Liver (tissue), 9 donors: ENCODE measurements around the gene TIMP3. TPM values are rescaled to one million over a fixed set of nuclear protein-coding genes. Genes with fewer than 3 reads are reported as not detected.

Experiments used
- DNase-seq: peaks from one replicate; pipeline ENCODE4 v3.0.0-alpha.2; 2017; ENCODE audit warnings: low spot score
- H3K27ac ChIP-seq, 2 donors: one replicate each; pipeline ENCODE4 v1.7.0; 2013; ENCODE audit warnings: inconsistent platforms in 2 of 2, low read length in 2 of 2, control low read depth in 1 of 2, low read depth in 1 of 2, mild to moderate bottlenecking in 1 of 2
- H3K27me3 ChIP-seq, 4 donors: one replicate each; pipeline versions ENCODE4 v1.6.1 to v1.7.0; 2013; ENCODE audit warnings: low read length in 3 of 4, inconsistent platforms in 1 of 4, mild to moderate bottlenecking in 1 of 4, moderate library complexity in 1 of 4; ENCODE audit not compliant: control insufficient read depth in 4 of 4, insufficient read depth in 4 of 4
- H3K36me3 ChIP-seq, 4 donors: one replicate each; pipeline versions ENCODE4 v1.6.1 to v1.7.0; 2013; ENCODE audit warnings: low read length in 3 of 4, mild to moderate bottlenecking in 3 of 4, low read depth in 1 of 4, moderate library complexity in 1 of 4; ENCODE audit not compliant: control insufficient read depth in 4 of 4, insufficient read depth in 3 of 4
- H3K4me1 ChIP-seq, 4 donors: one replicate each; pipeline versions ENCODE4 v1.6.1 to v1.7.0; 2013; ENCODE audit warnings: low read length in 3 of 4, mild to moderate bottlenecking in 3 of 4, moderate library complexity in 1 of 4; ENCODE audit not compliant: control insufficient read depth in 4 of 4, insufficient read depth in 4 of 4
- H3K4me3 ChIP-seq, 3 donors: one replicate each; pipeline versions ENCODE4 v1.6.1 to v1.7.0; 2013; ENCODE audit warnings: low read length in 3 of 3, control low read depth in 1 of 3, low read depth in 1 of 3, mild to moderate bottlenecking in 1 of 3
- H3K9ac ChIP-seq, 2 donors: one replicate each; pipeline ENCODE4 v1.7.0; 2013; ENCODE audit warnings: low read length in 2 of 2, mild to moderate bottlenecking in 2 of 2, moderate library complexity in 2 of 2, control low read depth in 1 of 2, low read depth in 1 of 2
- H3K9me3 ChIP-seq, 4 donors: one replicate each; pipeline versions ENCODE4 v1.6.1 to v1.7.0; 2013; ENCODE audit warnings: low read length in 3 of 4; ENCODE audit not compliant: control insufficient read depth in 4 of 4
- ATF3 ChIP-seq: IDR thresholded peaks from 2 replicates; pipeline ENCODE4 v1.6.1; 2016; ENCODE audit warnings: antibody characterized with exemption
- CTCF ChIP-seq: fragments of 150-350 bp; IDR thresholded peaks from 2 replicates; pipeline ENCODE4 v1.5.1; 2017; ENCODE audit warnings: improper control_type of control experiment, low read depth, low read length; ENCODE audit not compliant: missing input control
- EGR1 ChIP-seq, 2 donors: IDR thresholded peaks; 2 replicates each; pipeline ENCODE4 v1.6.1; 2016 to 2018; ENCODE audit warnings: antibody characterized with exemption in 2 of 2, low read depth in 2 of 2
- FOXA1 ChIP-seq: IDR thresholded peaks from 2 replicates; pipeline ENCODE4 v1.6.1; 2016; ENCODE audit warnings: antibody characterized with exemption
- FOXA2 ChIP-seq: IDR thresholded peaks from 2 replicates; pipeline ENCODE4 v1.6.1; 2016; ENCODE audit warnings: antibody characterized with exemption
- GABPA ChIP-seq, 2 donors: IDR thresholded peaks in 1 of 2; conservative IDR thresholded peaks in 1 of 2; 2 replicates each; pipeline ENCODE4 v1.6.1; 2016; ENCODE audit warnings: antibody characterized with exemption in 2 of 2, mild to moderate bottlenecking in 1 of 2, moderate library complexity in 1 of 2
- HNF4A ChIP-seq, 2 donors: conservative IDR thresholded peaks; 2 replicates each; pipeline ENCODE4 v1.6.1; 2016; ENCODE audit warnings: antibody characterized with exemption in 2 of 2, mild to moderate bottlenecking in 2 of 2
- HNF4G ChIP-seq: IDR thresholded peaks from 2 replicates; pipeline ENCODE4 v1.6.1; 2016; ENCODE audit warnings: antibody characterized with exemption
- JUND ChIP-seq, 2 donors: IDR thresholded peaks; 2 replicates each; pipeline ENCODE4 v1.6.1; 2016; ENCODE audit warnings: antibody characterized with exemption in 2 of 2
- MAX ChIP-seq: IDR thresholded peaks from 2 replicates; pipeline ENCODE4 v1.6.1; 2016; ENCODE audit warnings: antibody characterized with exemption
- NR2F2 ChIP-seq: IDR thresholded peaks from 2 replicates; pipeline ENCODE4 v1.6.1; 2016; ENCODE audit warnings: antibody characterized with exemption
- RAD21 ChIP-seq, 2 donors: IDR thresholded peaks; 2 replicates each; pipeline ENCODE4 v1.6.1; 2016; ENCODE audit warnings: antibody characterized with exemption in 2 of 2, mild to moderate bottlenecking in 2 of 2
- REST ChIP-seq: IDR thresholded peaks from 2 replicates; pipeline ENCODE4 v1.6.1; 2016; ENCODE audit warnings: antibody characterized with exemption, mild to moderate bottlenecking
- RXRA ChIP-seq, 2 donors: IDR thresholded peaks; 2 replicates each; pipeline ENCODE4 v1.6.1; 2017 to 2018; ENCODE audit warnings: antibody characterized with exemption in 2 of 2, mild to moderate bottlenecking in 1 of 2
- SP1 ChIP-seq: IDR thresholded peaks from 2 replicates; pipeline ENCODE4 v1.6.1; 2018; ENCODE audit warnings: antibody characterized with exemption, mild to moderate bottlenecking
- TAF1 ChIP-seq: conservative IDR thresholded peaks from 2 replicates; pipeline ENCODE4 v1.6.1; 2016; ENCODE audit warnings: antibody characterized with exemption, mild to moderate bottlenecking
- YY1 ChIP-seq: IDR thresholded peaks from 2 replicates; pipeline ENCODE4 v1.6.1; 2016; ENCODE audit warnings: antibody characterized with exemption, mild to moderate bottlenecking
- ZBTB33 ChIP-seq: IDR thresholded peaks from 2 replicates; pipeline ENCODE4 v1.6.1; 2016; ENCODE audit warnings: antibody characterized with exemption
- WGBS: extraction: QIAGEN DNeasy Blood & Tissue Kit; methylation state at CpG from one replicate; pipeline ENCODE4 v1.1.7; 2013; 5-methylcytosine and 5-hydroxymethylcytosine counted together
- polyA plus RNA-seq, 2 donors: library from polyadenylated mRNA; stranded (reverse) in 1 of 2; unstranded in 1 of 2; fragments of 200-250 nt in 1 of 2; fragments of >200 nt in 1 of 2; fragmentation: Nextera tagmentation in 1 of 2; extraction: Ambion mirVana in 1 of 2; gene quantifications; one replicate each; pipeline versions ENCODE4 v1.2.1 to v1.2.3, GENCODE V29; 2013 to 2015
- total RNA-seq, 2 donors: library from RNA; depleted of rRNA; stranded (reverse); fragments of >200 nt; gene quantifications; one replicate each; pipeline ENCODE4 v1.2.3, GENCODE V29; 2014
- donor health status: healthy.
- donor health status: healthy.
- donor health status: healthy.
- donor health status: healthy.
- donor health status: healthy.

The TIMP3 gene
- total and polyA plus RNA-seq, 4 donors, result 28.0 to 44.0 (median 31.2) TPM

GRCh38 chr22:32864041-32864440 lies 62.5 kb downstream of the TIMP3 start:
- no peak for DNase-seq
- H3K27me3 ChIP-seq, result no peaks in the 10 kb centered on the region
- 94% methylated on average over 3 of the region's 3 CpGs for WGBS
- H3K4me3 ChIP-seq, result no peak overlapping the region
- no peaks in the 10 kb centered on the region for H3K9me3 ChIP-seq
- H3K36me3 ChIP-seq, result peaks cover 0 to 13% (median 5%) of the 10 kb centered on the region in 4 donors
- TF ChIP-seq RAD21 (IDR thresholded peaks at IDR 0.05), result no peak
- TF ChIP-seq YY1, result no peak
- no peak for TF ChIP-seq TAF1
- no peak for TF ChIP-seq RXRA (IDR thresholded peaks at IDR 0.05)
- no peak for TF ChIP-seq SP1
- TF ChIP-seq JUND (IDR thresholded peaks at IDR 0.05), result no peak
- TF ChIP-seq CTCF, result no peak
- no peak for TF ChIP-seq MAX
- TF ChIP-seq ZBTB33, result no peak
- no peak for TF ChIP-seq HNF4G
- TF ChIP-seq GABPA (IDR thresholded peaks at IDR 0.05 in 1 of 2, conservative IDR thresholded peaks at IDR 0.05 in 1 of 2), result no peak
- no peak for TF ChIP-seq FOXA1
- no peak for TF ChIP-seq EGR1 (IDR thresholded peaks at IDR 0.05; ENCODE audit: low read depth in 2 of 2)
- no peak for TF ChIP-seq ATF3
- TF ChIP-seq HNF4A (conservative IDR thresholded peaks at IDR 0.05), result no peak
- TF ChIP-seq FOXA2, result no peak
- TF ChIP-seq NR2F2, result no peak
- TF ChIP-seq REST, result no peak
- no peak overlapping the region for H3K27ac ChIP-seq
- no peaks in the 10 kb centered on the region for H3K4me1 ChIP-seq
- H3K9ac ChIP-seq, result no peak overlapping the region
